Activated naive CD8-positive, alpha-beta T cell treated with anti-CD3 and anti-CD28 coated beads for 36 hours (primary cell): ENCODE data around the gene CTSH. TPM values are rescaled to one million over a fixed set of nuclear protein-coding genes. Genes with fewer than 3 reads are reported as not detected.

Experiments
- DNase-seq: peaks from one replicate; pipeline ENCODE4 v3.0.0; 2021
- H3K27ac Mint-ChIP-seq: one replicate; pipeline ENCODE4 v1.8.0; 2022; ENCODE audit warnings: mild to moderate bottlenecking, moderate library complexity, mixed read lengths
- H3K27me3 Mint-ChIP-seq: one replicate; pipeline ENCODE4 v1.8.0; 2022; ENCODE audit warnings: mild to moderate bottlenecking, mixed read lengths
- H3K36me3 Mint-ChIP-seq: one replicate; pipeline ENCODE4 v1.8.0; 2021; ENCODE audit warnings: mild to moderate bottlenecking, mixed read lengths
- H3K4me1 Mint-ChIP-seq: one replicate; pipeline ENCODE4 v1.8.0; 2021; ENCODE audit warnings: mixed read lengths
- H3K4me3 Mint-ChIP-seq: one replicate; pipeline ENCODE4 v1.8.0; 2022; ENCODE audit warnings: mild to moderate bottlenecking, moderate library complexity, mixed read lengths
- H3K9me3 Mint-ChIP-seq: one replicate; pipeline ENCODE4 v1.8.0; 2022; ENCODE audit warnings: mixed read lengths
- total RNA-seq, 2 experiments: library from RNA; stranded (reverse); gene quantifications; one replicate each; pipeline ENCODE4 v1.2.3, GENCODE V29; 2021

Gene CTSH
- total RNA-seq, 2 experiments from 2014 or later = 4.3 to 4.9 TPM

DNA sequence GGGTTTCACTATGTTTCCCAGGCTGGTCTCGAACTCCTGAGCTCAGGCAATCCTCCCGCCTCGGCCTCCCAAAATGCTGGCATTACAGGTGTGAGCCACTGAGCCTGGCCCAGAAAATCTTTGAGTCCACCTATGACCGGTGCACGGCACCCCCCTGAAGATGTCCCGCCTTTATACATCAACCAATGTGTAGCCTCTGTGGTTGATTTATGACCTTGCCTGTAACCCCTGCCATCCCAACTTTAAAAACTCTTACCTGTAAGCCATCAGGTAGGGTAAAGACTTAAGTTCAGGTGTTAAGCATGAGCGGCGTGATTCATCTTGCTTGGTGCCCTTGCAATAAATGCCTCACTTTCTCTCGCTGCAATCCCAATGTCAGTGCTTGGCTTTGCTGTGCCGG, 14.5 kb upstream of the CTSH start:
- Mint-ChIP-seq H3K36me3 (no peaks in the 10 kb centered on the region), H3K4me1 (no peaks in the 10 kb centered on the region), H3K27me3 (no peaks in the 10 kb centered on the region), H3K27ac (no peak overlapping the region), H3K9me3 (no peaks in the 10 kb centered on the region), H3K4me3 (no peak overlapping the region)
- no peak for DNase-seq

DNA sequence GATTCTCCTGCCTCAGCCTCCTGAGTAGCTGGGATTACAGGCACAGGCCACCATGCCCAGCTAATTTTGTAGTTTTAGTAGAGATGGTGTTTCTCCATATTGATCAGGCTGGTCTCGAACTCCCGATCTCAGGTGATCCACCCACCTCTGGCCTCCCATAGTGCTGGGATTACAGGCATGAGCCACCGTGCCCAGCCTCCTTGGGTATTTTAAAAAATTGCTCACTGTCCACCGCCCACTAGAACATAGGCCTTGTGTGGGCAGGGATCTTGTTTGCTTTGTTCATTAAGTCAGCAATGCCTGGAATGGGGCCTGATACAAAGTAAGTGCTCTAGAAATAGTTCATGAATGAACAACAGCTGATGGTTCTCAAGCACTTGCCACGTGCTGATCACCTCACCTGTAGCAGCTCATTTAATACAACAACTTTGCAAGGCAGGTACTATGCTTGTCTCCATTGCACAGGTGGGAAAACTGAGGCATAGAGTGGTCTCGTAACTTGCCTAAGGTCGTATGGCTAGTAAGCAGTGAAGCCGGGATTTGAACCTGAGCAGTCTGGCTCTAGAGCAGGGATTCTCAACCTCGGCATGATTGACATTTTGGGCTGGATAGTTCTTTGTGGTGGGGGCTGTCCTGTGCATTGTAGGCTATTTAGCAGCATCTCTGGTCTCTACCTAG, 12.7 kb upstream of the CTSH start:
- H3K27ac Mint-ChIP-seq = no peak overlapping the region
- H3K9me3 Mint-ChIP-seq = no peaks in the 10 kb centered on the region
- no peaks in the 10 kb centered on the region for H3K4me1 Mint-ChIP-seq
- no peak for DNase-seq
- H3K36me3 Mint-ChIP-seq = no peaks in the 10 kb centered on the region
- no peaks in the 10 kb centered on the region for H3K27me3 Mint-ChIP-seq
- no peak overlapping the region for H3K4me3 Mint-ChIP-seq

DNA sequence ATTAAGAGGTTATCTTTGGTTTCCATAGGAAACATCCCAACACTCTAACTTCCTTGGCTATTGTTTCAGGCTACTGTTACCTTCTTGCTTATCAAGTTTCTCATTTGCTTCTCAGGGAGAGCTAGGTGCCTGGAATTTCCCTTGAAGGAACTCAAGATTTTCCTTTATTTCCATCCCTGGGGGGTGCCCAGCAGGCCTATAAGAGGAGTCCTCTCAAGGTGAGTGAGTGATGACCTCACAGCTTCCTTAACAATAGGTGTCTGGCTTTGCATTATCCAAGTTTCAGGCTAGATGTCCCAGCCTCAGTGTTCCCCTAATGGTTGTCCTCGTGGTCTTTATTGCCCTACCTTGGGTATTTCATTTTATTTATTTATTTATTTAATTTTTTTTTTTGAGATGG, 12.1 kb upstream of the CTSH start:
- Mint-ChIP-seq H3K27me3 (no peaks in the 10 kb centered on the region), H3K36me3 (no peaks in the 10 kb centered on the region), H3K4me1 (no peaks in the 10 kb centered on the region), H3K9me3 (no peaks in the 10 kb centered on the region), H3K27ac (no peak overlapping the region), H3K4me3 (no peak overlapping the region)
- no peak for DNase-seq

DNA sequence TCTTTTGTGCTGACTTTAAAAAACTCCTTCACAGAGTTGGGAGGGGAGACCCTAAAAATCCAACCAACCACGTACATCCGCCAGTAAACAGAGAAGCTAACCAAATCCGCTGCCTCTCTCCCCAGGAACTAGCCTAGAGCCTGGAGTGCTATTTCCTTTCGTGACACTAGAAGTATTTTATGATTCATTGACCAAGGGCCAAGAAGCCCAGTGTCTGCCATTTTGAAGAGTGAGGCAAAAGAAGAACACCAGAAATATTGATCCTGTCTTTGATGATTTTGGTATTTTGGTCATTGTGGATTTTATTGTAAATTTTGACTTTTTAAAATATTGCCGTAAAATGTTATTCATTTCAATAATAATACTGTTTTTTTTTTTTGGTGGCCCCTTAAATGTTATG, 10.5 kb upstream of the CTSH start:
- Mint-ChIP-seq H3K27me3 (no peaks in the 10 kb centered on the region), H3K36me3 (no peaks in the 10 kb centered on the region), H3K4me1 (peaks cover 3% of the 10 kb centered on the region), H3K9me3 (no peaks in the 10 kb centered on the region), H3K27ac (no peak overlapping the region), H3K4me3 (no peak overlapping the region)
- no peak for DNase-seq

DNA sequence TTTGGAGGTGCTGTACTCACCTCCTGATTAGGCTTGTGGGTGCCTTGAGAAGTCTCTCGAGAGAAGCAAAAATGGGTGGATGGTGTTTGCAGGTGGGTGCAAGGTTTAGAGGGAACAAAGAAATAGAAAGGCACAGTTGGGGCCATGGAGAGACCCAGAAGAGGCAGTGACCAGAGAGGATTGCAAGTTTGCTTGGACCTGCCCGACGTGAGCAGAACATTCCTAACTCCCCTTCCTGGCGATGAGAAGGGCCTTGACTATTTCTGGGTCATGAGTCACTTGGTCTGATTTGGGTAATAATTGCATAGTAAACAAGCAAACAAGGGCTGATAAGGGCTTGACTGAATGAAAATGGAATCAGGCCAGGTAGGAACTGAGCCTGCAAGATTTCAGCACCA, 7.0 kb upstream of the CTSH start:
- Mint-ChIP-seq H3K9me3 (no peaks in the 10 kb centered on the region), H3K27me3 (no peaks in the 10 kb centered on the region), H3K4me1 (peaks cover 3% of the 10 kb centered on the region), H3K4me3 (no peak overlapping the region), H3K27ac (no peak overlapping the region), H3K36me3 (no peaks in the 10 kb centered on the region)
- no peak for DNase-seq

DNA sequence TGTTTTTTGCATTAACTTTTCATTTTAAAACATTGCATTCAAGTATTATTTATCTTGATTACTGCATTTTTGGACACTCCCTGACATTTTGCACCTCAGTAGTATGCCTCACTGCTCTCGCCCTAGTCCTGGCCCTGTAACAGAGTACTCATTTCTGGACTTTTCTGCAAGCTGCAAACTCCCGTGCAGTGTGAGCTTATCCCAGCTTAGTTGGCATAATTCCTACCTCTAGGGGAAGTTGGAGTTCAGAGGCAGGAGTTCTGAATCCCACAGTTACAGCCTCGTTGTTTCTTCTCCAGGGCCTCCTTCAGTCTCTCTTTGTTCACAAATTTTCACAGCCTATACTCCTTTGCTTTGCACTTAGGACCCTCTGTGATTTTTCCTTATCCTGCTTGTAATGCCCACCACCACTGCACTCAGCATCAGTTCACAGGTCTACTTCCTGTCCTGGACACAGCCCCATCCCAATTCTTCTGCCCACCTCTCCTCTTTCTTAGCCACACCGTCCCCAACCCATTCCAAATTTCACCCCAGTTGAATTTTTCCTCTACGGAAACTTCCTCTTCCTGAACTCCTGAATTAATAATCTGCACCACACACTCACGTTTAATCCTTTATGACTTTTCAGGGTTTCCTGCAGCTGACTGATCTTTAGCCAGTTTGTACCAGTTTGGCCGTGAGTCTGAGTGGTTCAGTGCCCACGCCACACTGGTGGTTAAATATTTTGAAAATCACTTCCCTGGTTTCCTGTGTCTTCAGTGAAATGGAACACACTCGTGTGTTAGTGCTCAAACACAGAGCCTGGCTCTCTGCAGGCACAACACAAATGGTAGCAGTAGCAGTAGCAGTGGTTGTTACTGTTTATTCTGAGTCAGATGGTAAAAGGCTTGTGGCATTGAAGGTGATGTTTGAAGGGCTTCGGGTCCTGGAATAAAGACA, 6.3 kb upstream of the CTSH start:
- Mint-ChIP-seq H3K36me3 (no peaks in the 10 kb centered on the region), H3K27ac (no peak overlapping the region), H3K4me3 (no peak overlapping the region), H3K4me1 (peaks cover 3% of the 10 kb centered on the region), H3K27me3 (peaks cover 3% of the 10 kb centered on the region), H3K9me3 (no peaks in the 10 kb centered on the region)
- DNase-seq = no peak

DNA sequence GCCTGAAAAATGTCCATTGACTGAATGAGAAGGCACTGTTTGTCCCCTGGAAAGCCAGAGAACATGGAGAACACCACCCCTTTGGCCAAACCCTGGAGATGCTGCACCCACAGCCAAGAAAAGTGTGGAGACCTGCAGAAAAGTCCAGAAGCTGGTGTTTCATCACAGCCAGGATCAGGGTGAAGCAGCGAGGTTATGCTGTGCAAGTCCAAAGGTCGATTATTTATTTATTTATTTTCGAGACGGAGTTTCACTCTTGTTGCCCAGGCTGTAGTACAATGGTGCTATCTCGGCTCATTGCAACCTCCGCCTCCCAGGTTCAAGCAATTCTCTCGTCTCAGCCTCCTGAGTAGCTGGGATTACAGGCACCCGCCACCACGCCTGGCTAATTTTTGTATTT, 5.5 kb upstream of the CTSH start:
- Mint-ChIP-seq H3K9me3 (no peaks in the 10 kb centered on the region), H3K36me3 (no peaks in the 10 kb centered on the region)

DNA sequence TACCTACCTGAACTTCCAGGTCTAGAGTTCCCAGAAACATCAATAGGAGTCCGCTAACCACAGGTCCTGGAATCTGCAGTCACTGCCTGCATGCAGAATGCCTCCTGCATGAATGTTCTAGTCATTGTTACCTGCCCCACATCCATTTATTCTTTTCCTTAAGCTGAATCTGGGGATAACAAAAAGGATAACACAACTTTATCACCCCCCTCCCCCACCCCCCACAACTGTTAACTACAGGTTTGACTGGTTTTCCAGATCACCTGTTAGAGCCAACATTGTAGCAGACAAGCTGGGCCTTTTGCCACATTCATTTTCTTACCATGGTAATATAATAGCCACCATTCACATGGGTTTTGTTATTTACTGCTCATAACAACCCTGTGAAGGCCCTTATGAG, 4.6 kb upstream of the CTSH start:
- Mint-ChIP-seq H3K27ac (no peak overlapping the region), H3K4me3 (no peak overlapping the region), H3K9me3 (no peaks in the 10 kb centered on the region), H3K4me1 (peaks cover 3% of the 10 kb centered on the region), H3K36me3 (no peaks in the 10 kb centered on the region), H3K27me3 (peaks cover 11% of the 10 kb centered on the region)
- no peak for DNase-seq

More for the DNA sequence above, 5.5 kb upstream of the CTSH start:
- no peak for DNase-seq
- Mint-ChIP-seq H3K4me1 (peaks cover 3% of the 10 kb centered on the region), H3K4me3 (no peak overlapping the region), H3K27me3 (peaks cover 8% of the 10 kb centered on the region), H3K27ac (no peak overlapping the region)

DNA sequence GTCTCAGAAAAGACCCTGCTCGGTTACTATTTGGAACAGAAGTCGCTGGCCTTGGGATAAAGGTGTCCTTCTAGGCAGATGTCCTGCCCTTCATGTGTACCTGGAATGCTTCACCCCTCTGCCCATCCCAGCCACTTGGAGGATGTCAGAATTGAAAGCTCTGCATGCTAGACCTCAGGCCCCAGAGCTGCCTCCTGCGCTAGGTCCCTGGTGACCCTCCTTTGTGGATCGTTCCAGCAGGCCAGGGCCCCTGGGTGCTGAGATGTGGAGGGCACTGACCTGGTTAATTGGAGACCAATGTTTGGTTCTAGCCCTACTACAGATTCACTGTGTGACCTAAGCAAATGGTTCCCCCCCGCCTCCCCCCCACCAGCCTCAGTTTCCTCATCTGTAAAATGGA, 2.7 kb upstream of the CTSH start:
- no peak overlapping the region for H3K4me3 Mint-ChIP-seq
- H3K4me1 Mint-ChIP-seq = peaks cover 5% of the 10 kb centered on the region
- no peak for DNase-seq
- H3K27me3 Mint-ChIP-seq = peaks cover 22% of the 10 kb centered on the region
- no peaks in the 10 kb centered on the region for H3K9me3 Mint-ChIP-seq
- H3K27ac Mint-ChIP-seq = no peak overlapping the region
- no peaks in the 10 kb centered on the region for H3K36me3 Mint-ChIP-seq

DNA sequence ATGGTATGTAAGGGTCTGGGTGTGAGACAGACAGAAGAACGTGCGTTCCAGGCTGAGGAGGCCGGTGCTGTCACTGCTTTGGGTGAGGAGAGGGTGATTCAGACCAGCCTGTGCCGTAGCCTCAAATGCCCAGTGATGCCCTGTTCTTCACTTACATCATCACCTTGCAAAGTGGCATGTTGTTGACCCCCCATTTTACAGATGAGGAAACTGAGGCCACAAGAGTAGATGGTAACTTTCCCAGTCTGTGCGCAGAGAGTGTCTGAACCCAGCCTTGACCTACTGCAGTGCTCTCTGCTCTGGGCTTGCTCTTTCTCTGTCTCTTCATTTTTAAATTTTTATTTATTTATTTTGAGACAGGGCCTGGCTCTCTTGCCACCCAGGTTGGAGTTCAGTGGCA, 1.6 kb upstream of the CTSH start:
- H3K36me3 Mint-ChIP-seq = no peaks in the 10 kb centered on the region
- H3K27me3 Mint-ChIP-seq = peaks cover 23% of the 10 kb centered on the region
- peaks cover 5% of the 10 kb centered on the region for H3K4me1 Mint-ChIP-seq
- no peak overlapping the region for H3K4me3 Mint-ChIP-seq
- no peaks in the 10 kb centered on the region for H3K9me3 Mint-ChIP-seq
- H3K27ac Mint-ChIP-seq = no peak overlapping the region
- no peak for DNase-seq

DNA sequence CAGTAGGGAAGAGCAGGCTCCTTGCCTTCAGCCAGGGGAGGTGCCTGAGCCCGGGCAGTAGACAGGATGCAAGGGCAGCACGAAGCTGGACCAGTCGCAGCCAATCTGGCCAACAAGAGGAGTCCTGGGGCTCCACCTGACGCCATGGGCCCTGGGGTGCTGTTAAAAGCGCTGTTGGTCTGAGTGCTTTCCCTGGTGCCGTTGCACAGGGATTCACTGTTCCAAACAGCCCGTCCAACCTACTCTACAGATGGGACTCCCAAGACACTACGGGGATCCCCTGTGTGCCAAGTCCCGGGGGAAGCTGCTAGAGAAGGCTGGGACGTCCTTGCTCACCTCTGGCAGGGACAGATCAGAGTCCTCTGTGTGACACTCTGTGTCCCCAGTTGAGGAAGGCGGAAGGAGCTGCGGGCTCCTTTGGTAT, 632 bp downstream of the CTSH start:
- Mint-ChIP-seq H3K27me3 (peaks cover 23% of the 10 kb centered on the region), H3K4me1 (peaks cover 4% of the 10 kb centered on the region), H3K9me3 (no peaks in the 10 kb centered on the region), H3K27ac (no peak overlapping the region), H3K36me3 (no peaks in the 10 kb centered on the region), H3K4me3 (peak overlapping the region; percentile 66)
- no peak for DNase-seq

DNA sequence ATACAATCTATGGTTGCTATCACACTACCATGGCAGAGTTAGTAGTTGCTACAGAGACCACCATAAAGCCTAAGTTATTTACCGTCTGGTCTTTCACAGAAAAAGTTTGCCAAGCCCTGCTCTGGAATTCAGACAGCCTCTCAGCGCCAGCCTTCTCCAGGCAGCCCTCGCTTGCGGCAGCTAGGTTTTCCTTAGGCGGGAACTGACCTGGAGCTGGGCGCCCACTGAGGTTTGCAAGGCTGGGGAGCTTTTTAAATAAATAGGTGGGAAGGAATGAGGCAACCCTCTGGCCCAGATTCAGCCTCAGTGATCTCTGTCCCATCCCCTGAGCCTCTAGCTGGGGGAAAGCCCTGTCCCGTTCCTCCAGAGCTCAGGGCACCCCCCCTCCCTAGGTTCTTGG, 1.2 kb downstream of the CTSH start:
- no peak for DNase-seq
- Mint-ChIP-seq H3K36me3 (no peaks in the 10 kb centered on the region), H3K4me3 (no peak overlapping the region), H3K4me1 (peaks cover 9% of the 10 kb centered on the region), H3K9me3 (no peaks in the 10 kb centered on the region), H3K27me3 (peaks cover 25% of the 10 kb centered on the region), H3K27ac (no peak overlapping the region)

DNA sequence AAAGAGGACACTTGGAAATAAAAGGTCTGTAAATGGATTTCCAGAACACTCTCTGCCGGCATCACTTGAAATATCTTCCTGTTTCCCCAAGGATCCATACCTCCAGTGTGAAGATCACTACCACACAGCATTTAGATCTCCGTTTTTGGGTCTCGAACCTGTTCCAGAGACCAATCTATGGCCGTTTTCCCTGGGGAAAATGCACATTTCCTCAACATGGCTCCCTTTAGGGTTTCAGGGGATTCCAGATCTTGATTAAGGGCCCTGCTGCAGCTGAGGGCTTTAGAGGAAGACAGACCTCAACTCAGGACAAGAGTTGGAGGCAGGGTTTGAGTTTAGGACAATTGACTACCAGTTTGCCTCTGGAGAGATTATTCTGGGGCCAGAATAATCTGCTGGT, 2.1 kb downstream of the CTSH start:
- H3K4me1 Mint-ChIP-seq = peaks cover 13% of the 10 kb centered on the region
- H3K27me3 Mint-ChIP-seq = peaks cover 30% of the 10 kb centered on the region
- no peaks in the 10 kb centered on the region for H3K36me3 Mint-ChIP-seq
- DNase-seq = no peak
- H3K9me3 Mint-ChIP-seq = no peaks in the 10 kb centered on the region
- H3K4me3 Mint-ChIP-seq = no peak overlapping the region
- no peak overlapping the region for H3K27ac Mint-ChIP-seq

DNA sequence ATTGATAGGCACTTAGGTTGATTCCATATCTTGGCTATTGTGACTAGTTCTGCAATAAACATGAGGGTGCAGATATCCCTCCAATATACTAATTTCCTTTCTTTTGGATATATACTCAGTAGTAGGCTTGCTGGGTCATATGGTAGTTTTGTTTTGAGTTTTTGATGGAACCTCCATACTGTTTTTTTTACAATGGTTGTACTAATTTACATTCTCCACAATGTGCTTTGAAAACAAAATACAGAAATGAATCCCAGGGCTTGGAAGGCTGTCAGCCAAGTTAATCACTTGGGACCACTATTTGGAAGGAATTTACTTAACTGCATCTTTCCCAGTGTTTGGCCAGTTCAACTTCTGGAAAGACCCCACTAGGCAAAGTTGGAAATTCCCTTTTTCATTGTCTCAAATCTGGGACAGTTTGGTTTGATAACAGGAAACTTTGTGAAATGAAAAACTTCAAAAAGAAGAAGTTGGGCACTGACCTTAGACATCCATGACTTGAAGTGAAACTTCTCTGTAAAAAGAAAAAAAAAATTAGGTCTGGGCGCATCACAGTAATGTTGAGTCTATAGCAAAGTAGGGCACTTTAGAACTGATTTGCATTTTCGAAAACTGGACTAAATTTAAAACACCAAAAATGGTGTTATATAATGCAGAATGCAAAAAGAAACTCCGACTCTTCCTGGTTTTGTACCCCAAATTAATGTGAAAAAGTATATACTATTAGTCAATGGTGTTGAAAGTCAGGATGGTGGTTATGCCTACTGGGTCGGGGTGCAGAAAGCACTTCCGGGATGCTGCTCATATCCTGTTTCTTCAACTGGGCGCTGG, 6.0 kb downstream of the CTSH start:
- no peak for DNase-seq
- no peak overlapping the region for H3K4me3 Mint-ChIP-seq

DNA sequence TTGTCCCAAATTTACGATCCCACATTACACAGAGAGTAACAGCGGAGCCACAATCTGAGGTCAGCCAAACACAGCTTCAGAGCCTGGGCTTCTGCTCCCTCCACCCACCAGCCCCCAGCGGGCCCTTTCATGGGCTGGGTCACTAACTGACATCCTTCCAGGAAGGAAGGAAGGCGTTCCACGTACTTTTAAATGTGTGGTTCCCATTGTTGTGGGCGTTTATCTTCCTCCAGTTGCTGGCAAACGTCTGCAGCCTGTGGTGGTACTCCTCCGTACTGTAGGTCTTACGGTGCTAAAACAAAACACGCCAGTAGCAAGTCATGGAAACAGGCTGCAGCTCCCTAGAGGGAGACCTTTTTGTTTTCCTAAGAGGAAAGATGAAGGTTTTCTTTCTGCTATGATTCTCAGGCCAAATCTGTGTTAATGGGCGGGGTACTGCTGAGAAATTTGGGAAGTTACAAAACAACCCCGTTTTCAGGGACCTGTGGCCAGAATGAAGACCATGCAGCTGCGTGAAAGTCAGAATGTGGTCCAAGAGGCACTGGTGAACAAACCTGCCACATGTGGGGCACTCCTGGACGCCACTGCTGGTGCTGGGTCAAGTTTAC, 7.6 kb downstream of the CTSH start:
- Mint-ChIP-seq H3K27me3 (peaks cover 6% of the 10 kb centered on the region), H3K27ac (peak overlapping the region; percentile 22), H3K36me3 (no peaks in the 10 kb centered on the region), H3K4me1 (peaks cover 19% of the 10 kb centered on the region), H3K9me3 (no peaks in the 10 kb centered on the region), H3K4me3 (no peak overlapping the region)
- peak; percentile 15 for DNase-seq

More for the DNA sequence above, 6.0 kb downstream of the CTSH start:
- Mint-ChIP-seq H3K4me1 (peaks cover 21% of the 10 kb centered on the region), H3K9me3 (no peaks in the 10 kb centered on the region), H3K36me3 (no peaks in the 10 kb centered on the region), H3K27ac (no peak overlapping the region), H3K27me3 (peaks cover 14% of the 10 kb centered on the region)
